Activated T-cell treated with anti-CD3 and anti-CD28 coated beads for 24 hours (primary cell): ENCODE results near the gene AMN1.
"Not testable (repeated sequence)": the region's sequence is repeated elsewhere in the genome, so short reads cannot be mapped to it uniquely, and the experiment has no call there.

Experiments used
- DNase-seq: peaks from one replicate; pipeline ENCODE4 v3.0.0-alpha.2; 2020; ENCODE audit warnings: low read depth

The AMN1 gene

DNA sequence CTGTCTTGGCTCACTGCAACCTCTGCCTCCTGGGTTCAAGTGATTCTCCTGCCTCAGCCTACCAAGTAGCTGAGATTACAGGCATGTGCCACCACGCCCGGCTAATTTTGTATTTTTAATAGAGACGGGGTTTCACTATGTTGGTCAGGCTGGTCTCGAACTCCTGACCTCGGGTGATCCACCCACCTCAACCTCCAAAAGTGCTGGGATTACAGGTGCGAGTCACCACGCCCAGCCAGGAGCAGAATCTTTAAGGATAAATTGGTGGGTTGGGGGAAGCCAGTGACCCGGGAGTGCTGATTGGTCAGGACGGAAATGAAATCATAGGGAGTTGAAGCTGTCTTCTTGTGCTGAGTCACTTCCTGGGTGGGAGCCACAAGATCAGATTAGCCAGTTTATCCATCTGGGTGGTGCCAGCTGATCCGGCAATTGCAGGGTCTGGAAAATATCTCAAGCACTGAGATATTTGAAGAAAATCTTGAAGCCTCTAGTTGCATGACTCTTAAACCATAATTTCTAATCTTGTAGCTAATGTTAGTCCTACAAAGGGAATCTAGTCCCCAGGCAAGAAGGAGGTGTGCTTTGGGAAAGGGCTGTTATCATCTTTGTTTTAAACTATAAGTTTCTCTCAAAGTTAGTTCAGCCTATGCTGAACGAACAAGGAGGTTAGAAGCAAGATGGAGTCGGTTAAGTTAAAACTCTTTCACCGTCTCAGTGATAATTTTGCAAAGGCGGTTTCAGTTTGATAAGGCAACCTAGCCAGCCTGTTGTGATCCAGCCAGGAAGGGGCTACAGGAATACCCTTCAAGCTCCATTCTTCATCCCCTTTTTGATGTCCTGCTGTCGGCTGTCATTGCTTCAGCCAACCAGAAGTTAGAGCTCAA, 5.0 kb upstream of the AMN1 start:
- DNase-seq = not testable (repeated sequence)

DNA sequence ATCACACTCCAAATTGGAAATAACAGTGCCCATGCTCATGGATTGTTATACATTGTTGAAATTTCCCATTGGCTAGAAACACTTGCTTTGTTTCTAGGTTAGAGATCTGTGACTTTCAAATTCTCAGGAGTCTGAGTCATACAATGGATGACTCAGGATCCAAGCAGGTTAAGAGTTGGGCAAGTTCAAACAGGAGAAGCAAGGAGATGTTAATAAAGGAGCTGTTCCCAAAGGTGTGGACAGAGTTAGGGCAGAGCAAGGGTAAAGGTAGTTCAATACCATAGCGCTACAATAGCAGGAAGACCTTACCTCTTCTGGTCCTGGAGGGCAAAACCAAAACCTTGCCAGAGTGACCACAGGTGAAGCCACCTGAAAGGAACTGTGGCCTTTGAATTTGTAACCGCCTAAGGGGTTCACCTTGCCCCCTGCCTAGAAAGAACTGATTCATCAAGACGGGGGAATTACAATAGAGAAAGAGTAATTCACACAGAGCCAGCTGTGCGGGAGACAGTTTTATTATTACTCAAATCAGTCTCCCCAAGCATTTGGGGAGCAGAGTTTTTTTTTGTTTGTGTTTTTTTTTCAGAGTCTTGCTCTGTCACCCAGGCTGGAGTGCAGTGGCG, 4.2 kb upstream of the AMN1 start:
- DNase-seq = no peak

GRCh38 chr12:31731203-31731602, 2.4 kb upstream of the AMN1 start:
- DNase-seq = not testable (repeated sequence)

- DNase-seq = no peak
These were observed 884 bp upstream of the AMN1 start for GRCh38 chr12:31729705-31730104.

GRCh38 chr12:31728289-31728916, 418 bp downstream of the AMN1 start:
- no peak for DNase-seq

GRCh38 chr12:31727192-31727591, 1.6 kb downstream of the AMN1 start:
- no peak for DNase-seq

DNA sequence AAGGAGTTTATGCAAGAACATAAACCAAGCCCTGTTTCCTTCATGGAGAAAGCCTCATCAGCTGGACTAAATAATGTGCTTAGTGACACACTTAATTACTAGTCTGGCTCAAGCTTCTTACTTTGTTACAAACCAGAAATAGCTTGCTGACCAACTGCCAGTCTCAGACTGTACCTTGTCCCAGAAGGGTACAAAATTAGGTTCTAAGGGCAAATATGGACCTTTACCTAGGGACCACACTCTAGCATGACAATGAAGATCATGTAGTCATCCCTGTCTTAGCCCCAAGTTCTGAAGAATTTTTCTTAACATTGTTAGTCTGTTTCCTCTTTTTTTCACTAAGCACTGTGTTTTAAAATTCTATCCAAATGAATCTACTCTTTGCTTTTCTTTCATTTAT, 2.2 kb downstream of the AMN1 start:
- no peak for DNase-seq

GRCh38 chr12:31724557-31724956, 4.3 kb downstream of the AMN1 start:
- DNase-seq = no peak

DNA sequence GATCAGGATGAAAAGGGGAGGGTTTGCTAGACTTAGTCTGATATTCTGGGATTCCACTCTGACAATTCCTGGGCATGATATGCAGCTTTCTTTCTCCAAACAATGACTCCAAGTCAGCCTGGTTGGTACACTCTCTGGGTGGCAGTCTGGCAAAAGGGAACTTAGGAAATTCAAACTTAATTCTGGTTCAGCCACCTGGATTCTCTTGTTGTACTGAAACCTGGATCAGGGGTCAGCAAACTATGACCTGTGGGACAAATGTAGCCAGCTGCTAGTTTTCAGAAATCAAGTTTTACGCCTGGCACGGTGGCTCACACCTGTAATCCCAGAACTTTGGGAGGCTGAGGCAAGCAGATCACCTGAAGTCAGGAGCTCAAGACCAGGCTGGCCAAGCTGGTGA, 6.2 kb downstream of the AMN1 start:
- no peak for DNase-seq

- DNase-seq = not testable (repeated sequence)
These were observed 10.2 kb downstream of the AMN1 start for GRCh38 chr12:31718542-31719198.

DNA sequence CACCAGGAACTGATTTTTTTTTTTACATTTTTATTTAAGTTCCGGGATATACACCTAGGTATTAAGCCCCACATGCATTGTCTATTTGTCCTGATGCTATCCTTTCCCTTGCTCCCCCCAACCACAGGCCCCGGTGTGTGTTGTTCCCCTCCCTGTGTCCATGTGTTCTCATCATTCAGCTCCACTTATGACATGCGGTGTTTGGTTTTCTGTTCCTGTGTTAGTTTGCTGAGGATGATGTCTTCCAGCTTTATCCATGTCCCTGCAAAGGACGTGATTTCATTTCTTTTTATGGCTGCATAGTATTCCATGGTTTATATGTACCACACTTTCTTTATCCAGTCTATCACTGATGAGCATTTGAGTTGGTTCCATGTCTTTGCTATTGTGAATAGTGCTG, 11.8 kb downstream of the AMN1 start:
- DNase-seq = not testable (repeated sequence)

DNA sequence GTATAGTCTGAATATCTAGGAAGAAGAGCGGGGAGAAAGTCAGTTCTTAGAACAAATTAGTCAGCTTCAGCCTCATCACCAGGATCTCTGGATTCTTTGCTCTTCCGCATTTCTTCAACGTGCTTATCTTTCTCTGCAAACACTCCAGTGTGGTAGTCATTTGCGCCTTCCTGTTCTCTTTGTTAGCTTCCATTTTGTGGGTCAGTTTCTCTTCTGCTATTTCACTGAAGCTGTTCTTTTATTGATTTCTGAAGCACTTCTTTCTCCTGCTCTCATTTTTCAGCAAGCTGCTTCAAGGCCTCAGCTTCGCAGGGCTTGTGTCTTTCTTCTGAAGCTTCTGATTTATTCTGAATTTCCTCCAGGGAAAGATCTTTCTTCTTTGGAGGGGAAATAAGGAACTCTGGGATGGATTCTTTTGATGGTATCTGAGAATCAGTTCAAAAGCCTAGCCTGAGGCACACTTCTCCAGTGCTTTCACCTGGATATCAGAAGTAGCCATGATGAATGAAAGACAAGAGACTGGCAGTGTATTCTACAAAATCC, 13.5 kb downstream of the AMN1 start:
- no peak for DNase-seq

DNA sequence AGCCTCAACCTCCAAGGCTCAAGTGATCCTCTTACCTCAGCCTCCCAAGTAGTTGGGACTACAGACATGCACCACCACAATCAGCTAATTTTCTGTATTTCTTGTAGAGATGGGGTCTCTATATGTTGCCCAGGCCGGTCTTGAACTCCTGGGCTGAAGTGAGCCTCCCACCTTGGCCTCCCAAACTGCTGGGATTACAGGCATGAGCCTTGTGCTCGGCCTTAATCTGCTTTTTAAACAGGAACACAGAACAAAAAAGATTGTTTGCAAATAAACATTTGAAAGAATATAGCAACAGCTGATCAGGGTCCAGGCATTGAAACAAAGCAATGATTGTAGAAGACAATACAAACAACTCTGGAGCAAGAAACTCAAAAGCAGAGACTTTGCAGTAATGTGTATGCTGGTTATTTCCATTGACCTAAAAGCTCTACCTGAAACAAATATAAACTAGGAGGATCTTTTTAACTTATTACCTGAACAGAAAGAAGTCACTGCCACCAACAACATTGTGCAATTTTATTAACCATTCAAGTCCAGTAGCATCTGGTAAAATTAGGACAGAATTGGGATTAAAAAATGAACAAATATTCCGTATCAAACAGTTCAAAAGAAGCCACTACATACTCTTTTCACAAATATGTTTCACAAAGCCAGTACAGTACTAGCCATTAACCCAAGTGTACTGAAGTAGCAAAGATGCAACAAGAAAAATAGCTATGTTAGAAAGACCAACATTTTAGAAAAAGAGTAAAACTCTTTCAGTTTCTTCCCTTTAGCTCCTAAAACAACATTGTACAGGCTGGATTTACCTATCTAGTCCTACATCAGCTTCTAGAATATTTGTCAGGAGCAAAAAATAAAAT, 14.2 kb downstream of the AMN1 start:
- DNase-seq = no peak

- no peak for DNase-seq
These were observed 15.9 kb downstream of the AMN1 start for GRCh38 chr12:31712877-31713276.

GRCh38 chr12:31710021-31710818, 18.6 kb downstream of the AMN1 start:
- DNase-seq = no peak

- not testable (repeated sequence) for DNase-seq
These were observed 20.7 kb downstream of the AMN1 start for GRCh38 chr12:31708118-31708517.

- no peak for DNase-seq
These were observed 23.2 kb downstream of the AMN1 start for GRCh38 chr12:31705621-31706020.

- DNase-seq = no peak
These were observed 26.8 kb downstream of the AMN1 start for GRCh38 chr12:31702047-31702446.

DNA sequence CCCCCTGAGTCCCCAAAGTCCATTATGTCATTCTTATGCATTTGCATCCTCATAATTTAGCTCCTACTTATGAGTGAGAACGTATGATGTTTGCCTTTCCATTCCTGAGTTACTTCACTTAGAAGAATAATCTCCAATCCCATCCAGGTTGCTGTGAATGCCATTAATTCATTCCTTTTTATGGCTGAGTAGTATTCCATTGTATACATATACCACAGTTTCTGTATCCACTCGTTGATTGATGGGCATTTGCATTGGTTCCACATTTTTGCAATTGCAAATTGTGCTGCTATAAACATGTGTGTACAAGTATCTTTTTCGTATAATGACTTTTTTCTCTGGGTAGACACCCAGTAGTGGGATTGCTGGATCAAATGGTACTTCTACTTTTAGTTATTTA, 38.9 kb downstream of the AMN1 start:
- DNase-seq = not testable (repeated sequence)

DNA sequence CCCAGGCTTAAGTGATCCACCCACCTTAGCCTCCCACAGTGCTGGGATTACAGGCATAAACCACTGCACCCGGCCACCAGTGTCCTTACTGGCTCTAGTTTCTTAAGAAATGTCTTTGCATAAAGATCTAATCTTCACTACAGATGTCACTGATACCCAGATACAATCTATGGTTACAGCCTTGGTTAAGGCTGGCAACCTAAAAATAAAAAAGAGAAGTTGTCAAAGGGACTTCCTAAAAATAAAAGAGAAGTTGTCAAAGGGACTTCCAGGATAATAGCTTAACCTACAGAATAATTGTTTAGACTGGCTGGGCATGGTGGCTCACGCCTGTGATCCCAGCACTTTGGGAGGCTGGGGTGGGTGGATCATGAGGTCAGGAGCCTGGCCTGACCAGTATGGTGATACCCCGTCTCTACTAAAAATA, 41.7 kb downstream of the AMN1 start:
- DNase-seq = no peak
